Colonic mucosa (tissue), 4 donors: ENCODE measurements around the gene TTLL11. TPM values are rescaled to one million over a fixed set of nuclear protein-coding genes. Genes with fewer than 3 reads are reported as not detected.

Experiments
- DNase-seq: peaks from one replicate; pipeline ENCODE4 v3.0.0-alpha.2; 2020
- H3K27ac ChIP-seq: fragments of 200-600 bp; one replicate; pipeline ENCODE4 v1.8.0; 2021
- H3K27me3 ChIP-seq: fragments of 200-600 bp; one replicate; pipeline ENCODE4 v1.8.0; 2021
- H3K36me3 ChIP-seq: fragments of 200-600 bp; one replicate; pipeline ENCODE4 v1.8.0; 2021
- H3K4me1 ChIP-seq: fragments of 200-600 bp; one replicate; pipeline ENCODE4 v1.8.0; 2021; ENCODE audit warnings: mild to moderate bottlenecking
- H3K4me3 ChIP-seq: fragments of 200-600 bp; one replicate; pipeline ENCODE4 v1.8.0; 2021
- H3K9ac ChIP-seq, 2 donors: one replicate each; pipeline ENCODE4 v1.7.0; 2013; ENCODE audit warnings: control low read depth in 2 of 2, low read depth in 2 of 2, low read length in 2 of 2
- H3K9me3 ChIP-seq: fragments of 200-600 bp; one replicate; pipeline ENCODE4 v1.8.0; 2021
- CTCF ChIP-seq: fragments of 200-600 bp; IDR thresholded peaks from one replicate; pipeline ENCODE4 v1.8.0; 2022; ENCODE audit warnings: antibody characterized with exemption, mild to moderate bottlenecking
- intact Hi-C: fragments of 100-400 bp; cut with DNase I; formaldehyde crosslinking; loops from one replicate; pipeline ENCODE4 v1.14.1; 2022
- total RNA-seq, 2 donors: library from RNA; stranded (reverse); fragmentation: NEBNext Ultra II Directional in 1 of 2; extraction: Animal tissue kit (Norgen Biotek cat#: 25700) in 1 of 2; gene quantifications; one replicate each; pipeline ENCODE4 v1.2.1, GENCODE V29; 2021
- donor health status: healthy.
- donor health status: DM: no; HTN: no; CAD: no.
- donor health status: DM: no; HTN: no; CAD: no.

The TTLL11 gene
- total RNA-seq, 2 donors from 2014 or later: 5.1 to 5.5 TPM

- no peak for TF ChIP-seq CTCF
- H3K9ac ChIP-seq: no peak overlapping the region
- H3K9me3 ChIP-seq: no peaks in the 10 kb centered on the region
- intact Hi-C loops: no loop called here
- H3K4me3 ChIP-seq: no peak overlapping the region
- DNase-seq: no peak
- no peaks in the 10 kb centered on the region for H3K27me3 ChIP-seq
- no peaks in the 10 kb centered on the region for H3K36me3 ChIP-seq
- no peaks in the 10 kb centered on the region for H3K4me1 ChIP-seq
- H3K27ac ChIP-seq: no peak overlapping the region
These were observed 222.8 kb downstream of the TTLL11 start for GRCh38 chr9:121870271-121870670.

GRCh38 chr9:121868626-121869025, 224.5 kb downstream of the TTLL11 start:
- Histone ChIP-seq H3K27me3 (no peaks in the 10 kb centered on the region), H3K27ac (no peak overlapping the region), H3K36me3 (no peaks in the 10 kb centered on the region), H3K4me1 (no peaks in the 10 kb centered on the region), H3K9ac (no peak overlapping the region), H3K9me3 (no peaks in the 10 kb centered on the region), H3K4me3 (no peak overlapping the region)
- no peak for TF ChIP-seq CTCF
- no peak for DNase-seq
- intact Hi-C loops: loop anchor here (10.0 kb wide), 1 partner anchor 174 kb away; no protein-coding TSS in a partner anchor

GRCh38 chr9:121866927-121867326, 226.2 kb downstream of the TTLL11 start:
- no peak for DNase-seq
- intact Hi-C loops: loop anchor here (10.0 kb wide), 1 partner anchor 172 kb away; no protein-coding TSS in a partner anchor
- Histone ChIP-seq H3K9me3 (no peaks in the 10 kb centered on the region), H3K27ac (no peak overlapping the region), H3K9ac (no peak overlapping the region), H3K4me1 (no peaks in the 10 kb centered on the region), H3K4me3 (no peak overlapping the region), H3K27me3 (no peaks in the 10 kb centered on the region), H3K36me3 (no peaks in the 10 kb centered on the region)
- no peak for TF ChIP-seq CTCF

GRCh38 chr9:121865884-121866283, 227.2 kb downstream of the TTLL11 start:
- intact Hi-C loops: loop anchor here (10.0 kb wide), 1 partner anchor 171 kb away; no protein-coding TSS in a partner anchor
- H3K27ac ChIP-seq: no peak overlapping the region
- H3K4me1 ChIP-seq: no peaks in the 10 kb centered on the region
- H3K9ac ChIP-seq: no peak overlapping the region
- TF ChIP-seq CTCF: no peak
- DNase-seq: no peak
- H3K4me3 ChIP-seq: no peak overlapping the region
- no peaks in the 10 kb centered on the region for H3K9me3 ChIP-seq
- no peaks in the 10 kb centered on the region for H3K36me3 ChIP-seq
- no peaks in the 10 kb centered on the region for H3K27me3 ChIP-seq

- Histone ChIP-seq H3K9me3 (no peaks in the 10 kb centered on the region), H3K27me3 (no peaks in the 10 kb centered on the region), H3K4me3 (no peak overlapping the region), H3K27ac (no peak overlapping the region), H3K9ac (no peak overlapping the region), H3K4me1 (no peaks in the 10 kb centered on the region), H3K36me3 (no peaks in the 10 kb centered on the region)
- intact Hi-C loops: loop anchor here (10.0 kb wide), 1 partner anchor 170 kb away; no protein-coding TSS in a partner anchor
- no peak for TF ChIP-seq CTCF
- no peak for DNase-seq
These were observed 228.0 kb downstream of the TTLL11 start for GRCh38 chr9:121865060-121865459.
